ENCODE results near the gene SPATA2L.

SPATA2L gene

GRCh38 chr16:89656435-89657121, 44.9 kb downstream of the SPATA2L start:
- no peak for DNase-seq (ENCODE audit: low read depth in 2 of 2)

- DNase-seq (ENCODE audit: low read depth in 2 of 2): no peak
These were observed 46.4 kb downstream of the SPATA2L start for GRCh38 chr16:89655062-89655643.

- no peak for DNase-seq (ENCODE audit: low read depth in 2 of 2)
These were observed 47.7 kb downstream of the SPATA2L start for GRCh38 chr16:89653656-89654295.

- DNase-seq (ENCODE audit: low read depth in 2 of 2): no peak
These were observed 49.9 kb downstream of the SPATA2L start for GRCh38 chr16:89651584-89651983.

- no peak for DNase-seq (ENCODE audit: low read depth in 2 of 2)
These were observed 54.6 kb downstream of the SPATA2L start for GRCh38 chr16:89646906-89647305.

Measured in activated CD8-positive, alpha-beta memory T cell treated with anti-CD3 and anti-CD28 coated beads for 4 hours (primary cell).